A673 (cell line): ENCODE data around the gene PGC. TPM values are rescaled to one million over a fixed set of nuclear protein-coding genes. Genes with fewer than 3 reads are reported as not detected.

ENCODE experiments used
- BruUV-seq: library from RNA; stranded (reverse); fragments of 400-500 nt; replicated peaks from 2 replicates; lab custom pipeline; 2021; lab: Mats Ljungman, UMichigan
- CTCF ChIA-PET: fragments of 300-600 bp; sonication (Branson Sonifier 250); formaldehyde crosslinking; loops from one replicate; lab custom pipeline; 2022; ENCODE audit warnings: antibody characterized with exemption; lab: Charles Lee
- POLR2A ChIA-PET: fragments of 300-600 bp; sonication (Branson Sonifier 250); formaldehyde crosslinking; loops from one replicate; lab custom pipeline; 2022; ENCODE audit warnings: antibody characterized with exemption; ENCODE audit not compliant: low non-redundant PET; lab: Charles Lee
- DNase-seq: peaks from one replicate; pipeline ENCODE4 v3.0.0-alpha.2; 2015; ENCODE audit warnings: low spot score
- H3K27ac ChIP-seq: fragments of 200-600 bp; sonication (generic); 2 replicates; pipeline ENCODE4 v1.5.1; 2016; ENCODE audit warnings: mixed run types, low read depth, mild to moderate bottlenecking, mixed read lengths, antibody characterized with exemption, low read length; ENCODE audit not compliant: poor library complexity, severe bottlenecking
- H3K27me3 ChIP-seq: fragments of 200-600 bp; sonication (generic); replicated peaks from 2 replicates; pipeline ENCODE4 v1.6.1; 2017; ENCODE audit warnings: mixed run types, low read depth, mild to moderate bottlenecking, mixed read lengths, antibody characterized with exemption, low read length; ENCODE audit not compliant: insufficient read depth, poor library complexity
- H3K36me3 ChIP-seq: fragments of 200-600 bp; sonication (generic); 2 replicates; pipeline ENCODE4 v1.6.1; 2016; ENCODE audit warnings: mixed run types, mild to moderate bottlenecking, mixed read lengths, antibody characterized with exemption, low read length; ENCODE audit not compliant: insufficient read depth, poor library complexity, severe bottlenecking
- H3K4me1 ChIP-seq: fragments of 200-600 bp; sonication (generic); 2 replicates; pipeline ENCODE4 v1.6.1; 2017; ENCODE audit warnings: mixed run types, mild to moderate bottlenecking, mixed read lengths, antibody characterized with exemption, low read length; ENCODE audit not compliant: insufficient read depth, poor library complexity, severe bottlenecking
- H3K4me3 ChIP-seq: fragments of 200-600 bp; sonication (generic); 2 replicates; pipeline ENCODE4 v1.5.1; 2016; ENCODE audit warnings: low read depth, mixed run types, mild to moderate bottlenecking, mixed read lengths, low read length; ENCODE audit not compliant: poor library complexity, severe bottlenecking
- H3K9me3 ChIP-seq: fragments of 200-600 bp; sonication (generic); 2 replicates; pipeline ENCODE4 v1.6.1; 2016; ENCODE audit warnings: mixed run types, low read depth, mild to moderate bottlenecking, mixed read lengths, antibody characterized with exemption, low read length; ENCODE audit not compliant: poor library complexity, severe bottlenecking
- CTCF ChIP-seq: fragments of 300-800, 200-600 bp; sonication (generic); conservative IDR thresholded peaks from 2 replicates; pipeline ENCODE4 v1.5.1; 2017; ENCODE audit warnings: low read depth, mild to moderate bottlenecking, antibody characterized with exemption, low read length, moderate library complexity, mixed read lengths
- EZH2 ChIP-seq: fragments of 200-600 bp; sonication (generic); IDR thresholded peaks from 2 replicates; pipeline ENCODE4 v1.6.1; 2017; ENCODE audit warnings: borderline replicate concordance, low read depth, mild to moderate bottlenecking, mixed read lengths, antibody characterized with exemption, low read length; ENCODE audit not compliant: poor library complexity, severe bottlenecking
- intact Hi-C: fragments of 100-400 bp; cut with micrococcal nuclease; formaldehyde crosslinking; loops from one replicate; pipeline ENCODE4 v1.10.0; 2022; ENCODE audit not compliant: unreplicated experiment
- total RNA-seq: library from RNA; stranded (reverse); gene quantifications from 2 replicates; pipeline ENCODE4 v1.2.3, GENCODE V29; 2021

Gene PGC
- total RNA-seq, 1 experiment from 2014 or later = not detected

- no peak for DNase-seq
- peaks cover 6% of the 10 kb centered on the region for H3K4me1 ChIP-seq
- no peak overlapping the region for H3K4me3 ChIP-seq
- H3K9me3 ChIP-seq = no peaks in the 10 kb centered on the region
- intact Hi-C loops = loop anchor here (10.0 kb wide), 1 partner anchor 69 kb away; the partner anchor contains the start of gene FRS3
- TF ChIP-seq EZH2 (no peak), CTCF (no peak)
- ChIA-PET CTCF (interaction anchor here (1.5 kb wide), 1 partner anchor 338 kb away, joined by 3 read pairs; no protein-coding TSS in a partner anchor), POLR2A (no interaction called here)
- peak overlapping the region; percentile 37 for H3K27ac ChIP-seq
- no peaks in the 10 kb centered on the region for H3K27me3 ChIP-seq
- BruUV-seq = no TSS peak
- no peaks in the 10 kb centered on the region for H3K36me3 ChIP-seq
Measured at GRCh38 chr6:41705311-41705995, 41.7 kb downstream of the PGC start.

GRCh38 chr6:41704656-41705310 is 42.4 kb downstream of the PGC start:
- intact Hi-C loops = loop anchor here (10.0 kb wide), 1 partner anchor 70 kb away; the partner anchor contains the start of gene FRS3
- CTCF ChIA-PET = interaction anchor here (0.5 to 1.5 kb wide), 2 partner anchors 61 to 337 kb away, joined by 3 read pairs; no protein-coding TSS in a partner anchor
- DNase-seq = no peak
- TF ChIP-seq CTCF = no peak
- TF ChIP-seq EZH2 = no peak
- no peaks in the 10 kb centered on the region for H3K9me3 ChIP-seq
- no peak overlapping the region for H3K4me3 ChIP-seq
- H3K27me3 ChIP-seq = no peaks in the 10 kb centered on the region
- POLR2A ChIA-PET = no interaction called here
- peaks cover 6% of the 10 kb centered on the region for H3K4me1 ChIP-seq
- no TSS peak for BruUV-seq
- no peak overlapping the region for H3K27ac ChIP-seq
- H3K36me3 ChIP-seq = no peaks in the 10 kb centered on the region

- intact Hi-C loops = loop anchor here (10.0 kb wide), 1 partner anchor 71 kb away; the partner anchor contains the start of gene FRS3
- no TSS peak for BruUV-seq
- CTCF ChIA-PET = interaction anchor here (1.5 kb wide), 1 partner anchor 336 kb away, joined by 3 read pairs; no protein-coding TSS in a partner anchor
- Histone ChIP-seq H3K36me3 (no peaks in the 10 kb centered on the region), H3K4me1 (peaks cover 6% of the 10 kb centered on the region), H3K9me3 (no peaks in the 10 kb centered on the region), H3K27ac (no peak overlapping the region), H3K4me3 (no peak overlapping the region), H3K27me3 (no peaks in the 10 kb centered on the region)
- DNase-seq = no peak
- POLR2A ChIA-PET = no interaction called here
- TF ChIP-seq CTCF = no peak
- no peak for TF ChIP-seq EZH2
Measured at GRCh38 chr6:41704028-41704427, 43.2 kb downstream of the PGC start.
